GM12878 (cell line): Measurements from ENCODE around the gene FGGY. TPM values are rescaled to one million over a fixed set of nuclear protein-coding genes. Genes with fewer than 3 reads are reported as not detected.

Experiments
- ATAC-seq: fragments of 200-7000 bp; cut with Tn5 transposase; 3 replicates; pipeline ENCODE4 v1.9.1; 2020; ENCODE audit warnings: mild to moderate bottlenecking, moderate library complexity
- BruUV-seq: library from RNA; stranded (reverse); fragments of 400-500 nt; replicated peaks from 2 replicates; lab custom pipeline; 2021; lab: Mats Ljungman, UMichigan
- CTCF ChIA-PET: fragments of 300-600 bp; sonication (Branson Sonifier 250); formaldehyde crosslinking; extraction: SDS; loops from one replicate; lab custom pipeline; 2021; ENCODE audit warnings: inconsistent platforms; lab: Yijun Ruan, JAX
- POLR2A ChIA-PET: fragments of 350-600 bp; formaldehyde crosslinking; extraction: SDS; loops from one replicate; lab custom pipeline; 2021; ENCODE audit warnings: inconsistent platforms; lab: Charles Lee
- RAD21 ChIA-PET: fragments of 300-600 bp; sonication (Branson Sonifier 250); formaldehyde crosslinking; loops from one replicate; lab custom pipeline; 2023; ENCODE audit warnings: antibody characterized with exemption; ENCODE audit not compliant: unreplicated experiment; lab: Charles Lee
- SMC1A ChIA-PET: fragments of 300-600 bp; sonication (Branson Sonifier 250); formaldehyde crosslinking; loops from one replicate; lab custom pipeline; 2023; ENCODE audit not compliant: unreplicated experiment, uncharacterized antibody; lab: Charles Lee
- DNase-seq: peaks from one replicate; pipeline ENCODE4 v3.0.0-alpha.2; 2011; ENCODE audit warnings: low read depth, low spot score
- FAIRE-seq: peaks from 3 replicates; lab custom pipeline; 2011; peaks lifted over from hg19 to GRCh38; lab: Jason Lieb, UNC
- H2AFZ ChIP-seq: 2 replicates; pipeline ENCODE4 v1.6.0; 2011; ENCODE audit warnings: low read depth, low read length, control low read depth; ENCODE audit not compliant: control insufficient read depth
- H3K27ac ChIP-seq: 2 replicates; pipeline ENCODE4 v1.5.1; 2011; ENCODE audit warnings: control low read depth; ENCODE audit not compliant: control insufficient read depth, insufficient read depth
- H3K27me3 ChIP-seq, 2 experiments: replicated peaks in 1 of 2; 2 replicates each; pipeline versions ENCODE4 v1.6.0 to v1.6.1; 2011; ENCODE audit warnings: low read length in 1 of 2; ENCODE audit not compliant: control insufficient read depth in 2 of 2, insufficient read depth in 2 of 2
- H3K36me3 ChIP-seq, 2 experiments: 2 replicates each; pipeline ENCODE4 v1.5.1; 2011; ENCODE audit warnings: low read length in 1 of 2; ENCODE audit not compliant: control insufficient read depth in 2 of 2, insufficient read depth in 2 of 2
- H3K4me1 ChIP-seq: 2 replicates; pipeline ENCODE4 v1.6.1; 2011; ENCODE audit warnings: mild to moderate bottlenecking, low read length, moderate library complexity, mixed read lengths; ENCODE audit not compliant: control insufficient read depth, insufficient read depth
- H3K4me2 ChIP-seq: 2 replicates; pipeline ENCODE4 v1.6.0; 2011; ENCODE audit warnings: control low read depth; ENCODE audit not compliant: control insufficient read depth, insufficient read depth
- H3K4me3 ChIP-seq: fragments of 200-600 bp; sonication (generic); 2 replicates; pipeline ENCODE4 v1.5.1; 2016
- H3K79me2 ChIP-seq: 2 replicates; pipeline ENCODE4 v1.6.0; 2011; ENCODE audit warnings: low read length; ENCODE audit not compliant: control insufficient read depth, insufficient read depth
- H3K9ac ChIP-seq: 2 replicates; pipeline ENCODE4 v1.8.0; 2011; ENCODE audit warnings: low read length, control low read depth, mixed read lengths; ENCODE audit not compliant: control insufficient read depth, insufficient read depth
- H3K9me3 ChIP-seq: replicated peaks from 3 replicates; pipeline ENCODE4 v1.5.1; 2011; ENCODE audit warnings: mild to moderate bottlenecking, low read length; ENCODE audit not compliant: control insufficient read depth, insufficient read depth
- H4K20me1 ChIP-seq: 2 replicates; pipeline ENCODE4 v1.6.0; 2011; ENCODE audit not compliant: control insufficient read depth, insufficient read depth
- DPF2 ChIP-seq: fragments of 450-650 bp; IDR thresholded peaks from 2 replicates; pipeline ENCODE4 v1.6.1; 2017; ENCODE audit warnings: mild to moderate bottlenecking
- FOXM1 ChIP-seq: IDR thresholded peaks from 2 replicates; pipeline ENCODE4 v1.6.1; 2012; ENCODE audit warnings: low read depth, mild to moderate bottlenecking, inconsistent platforms, low read length, moderate library complexity
- IRF4 ChIP-seq: IDR thresholded peaks from 2 replicates; pipeline ENCODE4 v1.6.1; 2011; ENCODE audit warnings: low read depth, low read length
- MTA2 ChIP-seq: fragments of 450-650 bp; IDR thresholded peaks from 2 replicates; pipeline ENCODE4 v1.6.1; 2016; ENCODE audit warnings: low read depth, mild to moderate bottlenecking, moderate library complexity
- NBN ChIP-seq: fragments of 450-650 bp; IDR thresholded peaks from 2 replicates; pipeline ENCODE4 v1.6.1; 2016
- NFIC ChIP-seq: IDR thresholded peaks from 2 replicates; pipeline ENCODE4 v1.6.1; 2012; ENCODE audit warnings: low read depth, mild to moderate bottlenecking, inconsistent platforms, low read length, moderate library complexity
- RCOR1 ChIP-seq: conservative IDR thresholded peaks from 2 replicates; pipeline ENCODE4 v1.6.1; 2012; ENCODE audit warnings: low read depth, low read length, improper control_type of control experiment
- RUNX3 ChIP-seq: IDR thresholded peaks from 2 replicates; pipeline ENCODE4 v1.6.1; 2012; ENCODE audit warnings: low read length, inconsistent platforms
- TARDBP ChIP-seq: IDR thresholded peaks from 2 replicates; pipeline ENCODE4 v1.6.1; 2016; ENCODE audit warnings: borderline replicate concordance
- TCF7 ChIP-seq: IDR thresholded peaks from 2 replicates; pipeline ENCODE4 v1.6.1; 2014; ENCODE audit warnings: antibody characterized with exemption, borderline replicate concordance
- YBX1 ChIP-seq: fragments of 450-650 bp; IDR thresholded peaks from 2 replicates; pipeline ENCODE4 v1.6.1; 2016; ENCODE audit warnings: antibody characterized with exemption
- YY1 ChIP-seq: IDR thresholded peaks from 2 replicates; pipeline ENCODE4 v1.6.1; 2011; ENCODE audit warnings: low read depth, mild to moderate bottlenecking, low read length
- ZNF384 ChIP-seq: IDR thresholded peaks from 2 replicates; pipeline ENCODE4 v1.6.1; 2012; ENCODE audit warnings: low read depth, mild to moderate bottlenecking, low read length, improper control_type of control experiment, borderline replicate concordance
- WGBS: methylation state at CpG from one replicate; pipeline ENCODE4 v1.1.6; 2016; ENCODE audit warnings: low lambda C conversion rate; ENCODE audit not compliant: insufficient replicate concordance, insufficient coverage; ENCODE audit errors: missing lambda C conversion rate; 5-methylcytosine and 5-hydroxymethylcytosine counted together
- in situ Hi-C: fragments of 300-500 bp; cut with MboI; formaldehyde crosslinking; loops from 9 replicates; pipeline ENCODE4 v1.14.3; 2018; ENCODE audit warnings: mixed read lengths
- intact Hi-C: fragments of 100-400 bp; cut with micrococcal nuclease; formaldehyde crosslinking; loops from one replicate; pipeline ENCODE4 v1.14.2; 2022; ENCODE audit not compliant: unreplicated experiment
- polyA plus RNA-seq, 11 experiments: library from polyadenylated mRNA; depleted of rRNA in 4 of 11; unstranded in 6 of 11; stranded (reverse) in 5 of 11; fragments of >200 nt; fragmentation: Nextera tagmentation in 4 of 11; fragmentation: Illumina TruSeq in 1 of 11; extraction: Ambion mirVana in 4 of 11; extraction: Trizol in 1 of 11; gene quantifications; 1 replicate in 1 of 11; 2 replicates in 10 of 11; pipeline versions ENCODE4 v1.2.1 to v1.2.3, GENCODE V29; 2011 to 2016; ENCODE audit warnings: inconsistent platforms in 2 of 11, missing spikeins in 2 of 11, low read depth in 1 of 11
- total RNA-seq, 4 experiments: library from RNA; depleted of rRNA in 3 of 4; stranded (reverse); fragments of >200 nt in 3 of 4; fragmentation: Illumina TruSeq in 1 of 4; extraction: Trizol in 1 of 4; gene quantifications; 2 replicates each; pipeline versions ENCODE4 v1.2.1 to v1.2.3, GENCODE V29; 2013 to 2021
- TF ChIP-seq, protein P1 (sequence below): IDR thresholded peaks from 2 replicates; pipeline ENCODE4 v1.6.1; 2011; ENCODE audit warnings: low read depth, low read length, improper control_type of control experiment, borderline replicate concordance
- TF ChIP-seq, protein P2 (sequence below): IDR thresholded peaks from 2 replicates; pipeline ENCODE4 v1.6.1; 2012; ENCODE audit warnings: improper control_type of control experiment, low read depth, low read length; ENCODE audit not compliant: insufficient replicate concordance
- TF ChIP-seq, protein P3 (sequence below): fragments of 450-650 bp; conservative IDR thresholded peaks from 2 replicates; pipeline ENCODE4 v1.6.1; 2017; ENCODE audit warnings: mild to moderate bottlenecking, moderate library complexity

FGGY gene
- total and polyA plus RNA-seq, 10 of the 15 experiments (the other 5 are each of a cell fraction or from before 2014, with no cell fraction given): 6.2 to 11.9 (median 7.5) TPM

DNA sequence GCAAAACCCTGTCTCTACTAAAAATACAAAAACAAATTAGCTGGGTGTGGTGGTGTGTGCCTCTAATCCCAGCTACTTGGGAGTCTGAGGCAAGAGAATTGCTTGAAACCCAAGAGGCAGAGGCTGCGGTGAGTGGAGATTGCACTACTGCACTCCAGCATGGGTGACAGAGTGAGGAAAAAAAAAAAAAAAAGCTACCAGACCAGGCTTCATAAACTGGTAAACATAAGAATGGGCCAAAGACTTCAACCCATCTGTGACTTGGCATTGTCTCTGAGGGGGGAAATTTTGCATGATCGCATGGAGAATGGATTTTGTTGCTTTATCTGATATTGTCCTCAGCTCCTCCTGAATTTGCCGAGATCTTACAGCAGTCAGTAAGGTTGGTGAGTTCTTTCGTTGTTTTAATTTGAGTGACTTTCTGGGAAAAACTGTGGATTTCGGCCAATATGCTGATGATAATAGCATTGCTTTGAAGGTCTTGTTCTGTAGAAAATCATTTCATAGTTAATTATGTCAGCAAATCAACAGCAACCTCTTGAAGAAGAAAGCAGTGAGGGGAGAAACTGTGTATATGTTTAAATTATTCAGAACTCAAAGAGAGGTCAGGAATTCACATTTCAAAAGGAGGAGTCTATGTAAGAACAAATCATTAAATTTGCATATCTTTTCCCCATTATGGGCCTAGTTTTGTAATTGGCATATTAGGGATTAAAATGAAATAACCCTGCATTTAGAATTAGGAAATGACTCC, 13.1 kb downstream of the FGGY start:
- Histone ChIP-seq H3K9ac (no peak overlapping the region), H3K27me3 (no peaks in the 10 kb centered on the region), H2AFZ (no peak overlapping the region), H3K36me3 (no peaks in the 10 kb centered on the region), H3K27ac (no peak overlapping the region), H3K4me2 (no peak overlapping the region), H3K9me3 (peaks cover under 1% of the 10 kb centered on the region; the same call in 2 of the 3 replicates), H3K79me2 (no peaks in the 10 kb centered on the region), H3K4me1 (no peaks in the 10 kb centered on the region), H4K20me1 (no peaks in the 10 kb centered on the region), H3K4me3 (no peak overlapping the region)
- SMC1A ChIA-PET: interaction anchor here (0.7 to 1.3 kb wide), 3 partner anchors 12 to 389 kb away, joined by 3 read pairs; no protein-coding TSS in a partner anchor
- whole genome bisulfite sequencing: 95% methylated on average over 5 of the region's 5 CpGs
- no TSS peak for BruUV-seq
- ATAC-seq: no peak
- CTCF ChIA-PET: interaction anchor here (0.9 kb wide), 1 partner anchor 389 kb away, joined by 3 read pairs; no protein-coding TSS in a partner anchor
- FAIRE-seq: no peak
- RAD21 ChIA-PET: interaction anchor here (0.7 kb wide), 1 partner anchor 569 kb away, joined by 5 read pairs; no protein-coding TSS in a partner anchor
- POLR2A ChIA-PET: interaction anchor here (0.7 kb wide), 1 partner anchor 293 kb away, joined by 3 read pairs; no protein-coding TSS in a partner anchor
- no peak for DNase-seq
- in situ Hi-C loops (no loop called here), intact Hi-C loops (no loop called here)
- TF ChIP-seq, protein P1, sequence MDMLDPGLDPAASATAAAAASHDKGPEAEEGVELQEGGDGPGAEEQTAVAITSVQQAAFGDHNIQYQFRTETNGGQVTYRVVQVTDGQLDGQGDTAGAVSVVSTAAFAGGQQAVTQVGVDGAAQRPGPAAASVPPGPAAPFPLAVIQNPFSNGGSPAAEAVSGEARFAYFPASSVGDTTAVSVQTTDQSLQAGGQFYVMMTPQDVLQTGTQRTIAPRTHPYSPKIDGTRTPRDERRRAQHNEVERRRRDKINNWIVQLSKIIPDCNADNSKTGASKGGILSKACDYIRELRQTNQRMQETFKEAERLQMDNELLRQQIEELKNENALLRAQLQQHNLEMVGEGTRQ: no peak
- no peak for TF ChIP-seq RUNX3
- no peak for TF ChIP-seq ZNF384
- TF ChIP-seq MTA2: no peak
- no peak for TF ChIP-seq NBN
- TF ChIP-seq YY1: no peak
- TF ChIP-seq DPF2: no peak
- TF ChIP-seq NFIC: no peak
- TF ChIP-seq YBX1: no peak
- TF ChIP-seq, protein P2, sequence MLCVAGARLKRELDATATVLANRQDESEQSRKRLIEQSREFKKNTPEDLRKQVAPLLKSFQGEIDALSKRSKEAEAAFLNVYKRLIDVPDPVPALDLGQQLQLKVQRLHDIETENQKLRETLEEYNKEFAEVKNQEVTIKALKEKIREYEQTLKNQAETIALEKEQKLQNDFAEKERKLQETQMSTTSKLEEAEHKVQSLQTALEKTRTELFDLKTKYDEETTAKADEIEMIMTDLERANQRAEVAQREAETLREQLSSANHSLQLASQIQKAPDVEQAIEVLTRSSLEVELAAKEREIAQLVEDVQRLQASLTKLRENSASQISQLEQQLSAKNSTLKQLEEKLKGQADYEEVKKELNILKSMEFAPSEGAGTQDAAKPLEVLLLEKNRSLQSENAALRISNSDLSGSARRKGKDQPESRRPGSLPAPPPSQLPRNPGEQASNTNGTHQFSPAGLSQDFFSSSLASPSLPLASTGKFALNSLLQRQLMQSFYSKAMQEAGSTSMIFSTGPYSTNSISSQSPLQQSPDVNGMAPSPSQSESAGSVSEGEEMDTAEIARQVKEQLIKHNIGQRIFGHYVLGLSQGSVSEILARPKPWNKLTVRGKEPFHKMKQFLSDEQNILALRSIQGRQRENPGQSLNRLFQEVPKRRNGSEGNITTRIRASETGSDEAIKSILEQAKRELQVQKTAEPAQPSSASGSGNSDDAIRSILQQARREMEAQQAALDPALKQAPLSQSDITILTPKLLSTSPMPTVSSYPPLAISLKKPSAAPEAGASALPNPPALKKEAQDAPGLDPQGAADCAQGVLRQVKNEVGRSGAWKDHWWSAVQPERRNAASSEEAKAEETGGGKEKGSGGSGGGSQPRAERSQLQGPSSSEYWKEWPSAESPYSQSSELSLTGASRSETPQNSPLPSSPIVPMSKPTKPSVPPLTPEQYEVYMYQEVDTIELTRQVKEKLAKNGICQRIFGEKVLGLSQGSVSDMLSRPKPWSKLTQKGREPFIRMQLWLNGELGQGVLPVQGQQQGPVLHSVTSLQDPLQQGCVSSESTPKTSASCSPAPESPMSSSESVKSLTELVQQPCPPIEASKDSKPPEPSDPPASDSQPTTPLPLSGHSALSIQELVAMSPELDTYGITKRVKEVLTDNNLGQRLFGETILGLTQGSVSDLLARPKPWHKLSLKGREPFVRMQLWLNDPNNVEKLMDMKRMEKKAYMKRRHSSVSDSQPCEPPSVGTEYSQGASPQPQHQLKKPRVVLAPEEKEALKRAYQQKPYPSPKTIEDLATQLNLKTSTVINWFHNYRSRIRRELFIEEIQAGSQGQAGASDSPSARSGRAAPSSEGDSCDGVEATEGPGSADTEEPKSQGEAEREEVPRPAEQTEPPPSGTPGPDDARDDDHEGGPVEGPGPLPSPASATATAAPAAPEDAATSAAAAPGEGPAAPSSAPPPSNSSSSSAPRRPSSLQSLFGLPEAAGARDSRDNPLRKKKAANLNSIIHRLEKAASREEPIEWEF: no peak
- no peak for TF ChIP-seq TARDBP
- TF ChIP-seq IRF4: no peak
- no peak for TF ChIP-seq FOXM1
- no peak for TF ChIP-seq RCOR1
- TF ChIP-seq, protein P3, sequence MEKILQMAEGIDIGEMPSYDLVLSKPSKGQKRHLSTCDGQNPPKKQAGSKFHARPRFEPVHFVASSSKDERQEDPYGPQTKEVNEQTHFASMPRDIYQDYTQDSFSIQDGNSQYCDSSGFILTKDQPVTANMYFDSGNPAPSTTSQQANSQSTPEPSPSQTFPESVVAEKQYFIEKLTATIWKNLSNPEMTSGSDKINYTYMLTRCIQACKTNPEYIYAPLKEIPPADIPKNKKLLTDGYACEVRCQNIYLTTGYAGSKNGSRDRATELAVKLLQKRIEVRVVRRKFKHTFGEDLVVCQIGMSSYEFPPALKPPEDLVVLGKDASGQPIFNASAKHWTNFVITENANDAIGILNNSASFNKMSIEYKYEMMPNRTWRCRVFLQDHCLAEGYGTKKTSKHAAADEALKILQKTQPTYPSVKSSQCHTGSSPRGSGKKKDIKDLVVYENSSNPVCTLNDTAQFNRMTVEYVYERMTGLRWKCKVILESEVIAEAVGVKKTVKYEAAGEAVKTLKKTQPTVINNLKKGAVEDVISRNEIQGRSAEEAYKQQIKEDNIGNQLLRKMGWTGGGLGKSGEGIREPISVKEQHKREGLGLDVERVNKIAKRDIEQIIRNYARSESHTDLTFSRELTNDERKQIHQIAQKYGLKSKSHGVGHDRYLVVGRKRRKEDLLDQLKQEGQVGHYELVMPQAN: no peak
- no peak for TF ChIP-seq TCF7
